Measurements from ENCODE around the gene KATNB1. TPM values are rescaled to one million over a fixed set of nuclear protein-coding genes. Genes with fewer than 3 reads are reported as not detected.

KATNB1 gene
- polyA plus RNA-seq, 3 donors = 16.9 to 35.6 (median 17.7) TPM

- Mint-ChIP-seq H3K9me3 (peaks cover 0 to 2% (median 0%) of the 10 kb centered on the region in 7 donors), H3K4me3 (no peak overlapping the region), H3K4me1 (no peaks in the 10 kb centered on the region), H3K36me3 (no peaks in the 10 kb centered on the region), H3K27me3 (ENCODE audit: low read depth in 3 of 3) (peaks cover 0 to 2% (median 0%) of the 10 kb centered on the region in 3 donors), H3K27ac (no peak overlapping the region)
- no peaks in the 10 kb centered on the region for H3K79me2 ChIP-seq (ENCODE audit: insufficient read depth, low read length)
- H3K36me3 ChIP-seq (replicated peaks in 1 of 2; ENCODE audit: control insufficient read depth in 1 of 2, insufficient read depth in 2 of 2, low read length in 2 of 2) = no peaks in the 10 kb centered on the region
- H3K9ac ChIP-seq (ENCODE audit: insufficient read depth, low read length, poor library complexity, severe bottlenecking) = no peak overlapping the region
- H3K4me2 ChIP-seq (replicated peaks; ENCODE audit: extremely low read depth, low read length, poor library complexity, severe bottlenecking) = no peak overlapping the region
- H3K9me3 ChIP-seq (replicated peaks in 1 of 2; ENCODE audit: control insufficient read depth in 1 of 2, insufficient read depth in 1 of 2, low read length in 2 of 2) = no peaks in the 10 kb centered on the region
- H3K4me1 ChIP-seq (ENCODE audit: control insufficient read depth in 1 of 2, insufficient read depth in 2 of 2, low read length in 2 of 2) = no peaks in the 10 kb centered on the region
- no peak overlapping the region for H3K4me3 ChIP-seq (replicated peaks in 1 of 3; ENCODE audit: low read depth in 2 of 3, low read length in 3 of 3)
- intact Hi-C loops (cut with micrococcal nuclease) = no loop called here
- 94% methylated on average over 4 of the region's 15 CpGs for WGBS (ENCODE audit: insufficient coverage)
- no peak overlapping the region for H3K27ac ChIP-seq (ENCODE audit: low read depth in 1 of 2, low read length in 2 of 2)
- no peak for TF ChIP-seq CTCF (IDR thresholded peaks at IDR 0.05)
- no peak for DNase-seq
- no peaks in the 10 kb centered on the region for H3K27me3 ChIP-seq (ENCODE audit: control insufficient read depth in 2 of 2, insufficient read depth in 2 of 2, low read length in 2 of 2)
- H2AFZ ChIP-seq (ENCODE audit: insufficient read depth, low read depth, low read length, poor library complexity, severe bottlenecking) = no peak overlapping the region
- no peaks in the 10 kb centered on the region for H4K20me1 ChIP-seq (ENCODE audit: insufficient read depth, low read length)
Observed at GRCh38 chr16:57770361-57770760, 34.8 kb downstream of the KATNB1 start.

GRCh38 chr16:57771141-57771785, 35.7 kb downstream of the KATNB1 start:
- H3K27ac Mint-ChIP-seq = no peak overlapping the region
- 97% methylated on average over 26 of the region's 26 CpGs for WGBS (ENCODE audit: insufficient coverage)
- H3K79me2 ChIP-seq (ENCODE audit: insufficient read depth, low read length) = no peaks in the 10 kb centered on the region

More at GRCh38 chr16:57771141-57771785, 35.7 kb downstream of the KATNB1 start:
- H2AFZ ChIP-seq (ENCODE audit: insufficient read depth, low read depth, low read length, poor library complexity, severe bottlenecking) = no peak overlapping the region
- intact Hi-C loops (cut with micrococcal nuclease) = no loop called here
- no peaks in the 10 kb centered on the region for H3K27me3 ChIP-seq (ENCODE audit: control insufficient read depth in 2 of 2, insufficient read depth in 2 of 2, low read length in 2 of 2)
- H3K36me3 Mint-ChIP-seq = no peaks in the 10 kb centered on the region
- H3K27me3 Mint-ChIP-seq (ENCODE audit: low read depth in 3 of 3) = peaks cover 0 to 2% (median 2%) of the 10 kb centered on the region in 3 donors
- H3K4me1 Mint-ChIP-seq = no peaks in the 10 kb centered on the region
- no peaks in the 10 kb centered on the region for H3K36me3 ChIP-seq (replicated peaks in 1 of 2; ENCODE audit: control insufficient read depth in 1 of 2, insufficient read depth in 2 of 2, low read length in 2 of 2)
- no peaks in the 10 kb centered on the region for H3K9me3 ChIP-seq (replicated peaks in 1 of 2; ENCODE audit: control insufficient read depth in 1 of 2, insufficient read depth in 1 of 2, low read length in 2 of 2)
- peaks cover 0 to 2% (median 0%) of the 10 kb centered on the region in 7 donors for H3K9me3 Mint-ChIP-seq
- DNase-seq = no peak
- H3K4me3 ChIP-seq (replicated peaks in 1 of 3; ENCODE audit: low read depth in 2 of 3, low read length in 3 of 3) = no peak overlapping the region
- H3K9ac ChIP-seq (ENCODE audit: insufficient read depth, low read length, poor library complexity, severe bottlenecking) = no peak overlapping the region
- TF ChIP-seq CTCF (IDR thresholded peaks at IDR 0.05) = no peak
- no peak overlapping the region for H3K4me3 Mint-ChIP-seq
- H3K4me2 ChIP-seq (replicated peaks; ENCODE audit: extremely low read depth, low read length, poor library complexity, severe bottlenecking) = no peak overlapping the region
- H4K20me1 ChIP-seq (ENCODE audit: insufficient read depth, low read length) = no peaks in the 10 kb centered on the region
- H3K4me1 ChIP-seq (ENCODE audit: control insufficient read depth in 1 of 2, insufficient read depth in 2 of 2, low read length in 2 of 2) = no peaks in the 10 kb centered on the region
- no peak overlapping the region for H3K27ac ChIP-seq (ENCODE audit: low read depth in 1 of 2, low read length in 2 of 2)

Measured in CD14-positive monocyte (primary cell).